GM21526 (cell line): ENCODE results near the gene TMEM161B.
"Not testable (repeated sequence)": the region's sequence is repeated elsewhere in the genome, so short reads cannot be mapped to it uniquely, and the experiment has no call there.

Experiments
- ATAC-seq: cut with Tn5 transposase; IDR thresholded peaks from one replicate; pipeline ENCODE4 v1.9.1; 2021; ENCODE audit warnings: moderate library complexity; ENCODE audit not compliant: unreplicated experiment, low FRiP score

TMEM161B gene

DNA sequence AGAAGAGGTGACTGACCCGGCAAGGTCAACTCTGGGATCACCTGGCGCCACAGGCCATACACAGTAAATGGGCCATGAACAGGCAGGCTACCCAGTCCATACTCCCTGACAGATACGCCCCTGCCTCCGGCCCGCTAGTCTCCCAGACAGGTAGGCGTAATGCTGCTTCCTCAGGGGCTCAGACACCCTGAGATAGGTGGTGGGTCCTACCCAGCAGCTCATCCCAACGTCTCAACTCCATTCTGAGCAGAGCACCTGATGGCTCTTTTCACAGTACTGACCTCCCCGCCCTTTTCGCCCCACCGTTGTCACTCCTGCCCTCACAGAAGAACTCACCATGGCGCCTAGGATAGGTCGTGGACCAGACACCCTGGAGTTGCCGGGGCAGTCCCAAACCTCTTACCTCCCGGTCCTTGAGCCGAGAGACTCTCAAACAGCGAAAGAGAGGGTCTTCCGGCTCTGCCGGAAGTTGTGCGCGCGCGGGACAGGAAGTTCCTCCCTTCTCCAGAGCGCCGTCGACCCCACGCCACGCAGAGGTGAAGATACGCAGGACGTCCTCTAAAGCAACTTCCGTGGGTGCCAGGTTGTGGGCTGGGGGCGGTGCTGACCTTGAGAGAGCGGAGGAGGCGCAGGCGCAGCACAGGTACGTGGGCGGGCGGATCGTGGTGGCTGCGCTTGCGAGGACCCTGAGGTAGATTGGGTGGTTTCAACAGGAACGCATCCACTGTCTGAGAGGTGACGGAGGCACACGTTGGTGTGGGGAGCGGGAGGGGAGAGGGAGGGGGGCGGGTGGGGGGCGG is at the start of gene TMEM161B:
TSS of gene TMEM161B (minus strand) at position 461 of the 800 bp plus-strand sequence. CDS start at position 339, 122 bp downstream.
- ATAC-seq: peak; percentile 99

DNA sequence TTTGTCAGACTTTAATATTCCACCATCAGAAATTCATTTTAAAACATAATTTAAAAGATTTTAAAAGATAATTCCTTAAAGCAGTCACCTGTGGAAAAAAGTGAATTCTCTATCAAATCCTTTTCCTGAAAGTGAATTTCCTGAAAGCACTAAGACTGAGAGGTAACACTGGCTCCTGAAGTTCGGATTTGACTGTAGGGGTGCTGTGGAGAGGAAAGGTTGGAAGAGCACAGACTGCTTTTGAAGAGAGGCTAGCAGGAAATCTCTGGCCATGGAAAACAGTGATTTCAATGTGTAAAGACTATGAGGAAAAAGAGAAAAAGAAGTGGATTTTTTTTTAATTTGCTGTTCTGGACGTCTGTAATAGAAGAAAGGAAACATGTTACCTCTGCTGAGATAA is 35.7 kb upstream of the TMEM161B start:
- no peak for ATAC-seq

DNA sequence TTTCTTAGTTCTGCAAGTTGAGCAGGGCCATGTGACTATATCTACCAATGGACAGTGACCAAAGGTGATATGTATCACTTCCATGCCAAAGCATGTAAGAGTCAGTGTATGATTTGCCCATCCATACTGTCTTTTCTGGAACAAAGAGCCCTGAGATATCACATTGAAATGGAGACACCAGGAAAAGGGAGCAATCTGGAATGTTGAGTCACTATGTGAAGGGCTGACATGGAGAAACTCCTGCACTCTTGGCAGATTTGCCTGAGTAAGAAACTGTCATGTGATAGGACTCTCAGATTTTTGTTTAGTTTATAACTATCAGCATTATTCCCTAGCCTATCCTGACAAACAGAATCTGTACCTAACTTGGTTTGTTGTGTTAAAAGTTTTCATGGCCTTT is 29.8 kb upstream of the TMEM161B start:
- ATAC-seq: no peak

DNA sequence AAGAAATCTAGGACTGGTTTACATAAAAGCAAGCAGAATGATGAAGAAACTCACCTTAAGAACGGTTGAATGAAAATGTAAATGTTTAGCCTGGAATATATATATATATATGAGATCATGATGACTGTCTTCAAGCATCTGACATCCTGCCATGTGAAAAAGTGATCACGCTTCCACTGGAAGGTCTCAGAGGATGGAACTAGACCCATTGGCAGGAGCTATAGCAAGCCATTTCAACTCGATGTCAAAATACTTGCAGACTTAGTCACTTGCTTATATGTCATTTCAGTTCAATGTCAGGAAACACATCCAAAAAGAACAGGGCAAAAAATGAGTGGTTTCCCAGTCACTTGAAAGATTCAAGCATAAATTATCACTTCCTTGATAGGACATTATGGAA is 22.2 kb upstream of the TMEM161B start:
- no peak for ATAC-seq

DNA sequence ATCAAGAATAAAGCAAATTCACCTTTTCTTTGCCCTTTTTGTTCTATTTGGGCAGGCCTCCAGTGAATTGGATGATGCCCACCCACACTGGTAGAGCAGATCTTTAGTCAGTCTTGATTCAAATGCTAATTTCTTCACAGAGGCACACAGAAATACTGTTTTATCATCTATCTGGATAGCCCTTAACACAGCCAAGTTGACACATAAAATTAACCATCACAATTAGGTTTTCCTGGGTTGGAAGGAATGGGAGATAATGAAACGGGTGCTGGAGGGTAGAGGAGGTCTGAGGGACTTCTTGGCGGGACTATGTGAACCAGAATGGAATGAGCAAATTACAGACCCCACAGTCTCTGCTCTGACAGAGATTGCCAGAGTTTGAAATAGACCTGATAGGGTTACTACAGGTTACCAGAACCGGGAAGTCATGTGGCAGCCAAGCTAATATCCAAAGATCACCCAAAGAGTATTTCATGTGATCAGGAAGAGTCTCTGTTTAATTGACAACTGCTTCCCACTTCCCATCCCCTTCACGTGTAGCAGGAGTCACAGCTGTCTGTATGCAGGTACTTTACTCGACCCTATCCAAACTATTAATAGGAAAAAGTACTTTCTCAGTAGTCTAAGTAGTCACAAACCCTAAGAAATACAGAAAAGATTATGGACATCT is 20.0 kb upstream of the TMEM161B start:
- no peak for ATAC-seq

DNA sequence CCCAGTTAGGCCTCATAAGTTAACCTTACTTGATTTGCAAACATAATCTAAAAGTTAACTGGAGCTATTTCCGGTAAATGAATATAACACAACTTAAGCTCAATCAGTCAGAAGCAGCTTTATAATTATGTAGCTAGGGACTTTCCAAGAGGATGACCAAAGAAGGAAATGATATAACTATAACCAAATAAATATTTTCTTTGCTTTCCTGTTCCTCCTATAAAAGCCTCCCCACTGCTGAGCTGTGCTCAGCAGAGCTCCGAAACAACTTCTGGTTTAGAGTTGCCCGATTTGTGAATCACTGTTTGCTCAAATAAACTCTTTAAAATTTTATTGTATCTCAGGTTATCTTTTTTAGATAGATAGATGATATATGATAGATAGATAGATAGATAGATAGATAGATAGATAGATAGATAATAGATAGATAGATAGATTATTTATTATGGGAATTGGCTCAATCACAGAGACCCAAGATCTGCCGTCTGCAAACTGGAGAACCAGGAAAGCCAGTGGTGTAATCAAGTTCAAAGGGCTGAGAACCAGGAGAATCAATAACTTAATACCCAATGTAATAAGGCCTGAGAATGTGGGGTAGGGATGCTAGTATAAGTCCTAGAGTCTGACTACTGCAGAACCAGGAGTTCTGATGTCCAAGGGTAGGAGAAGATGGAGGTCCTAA is 19.3 kb upstream of the TMEM161B start:
- ATAC-seq: no peak

DNA sequence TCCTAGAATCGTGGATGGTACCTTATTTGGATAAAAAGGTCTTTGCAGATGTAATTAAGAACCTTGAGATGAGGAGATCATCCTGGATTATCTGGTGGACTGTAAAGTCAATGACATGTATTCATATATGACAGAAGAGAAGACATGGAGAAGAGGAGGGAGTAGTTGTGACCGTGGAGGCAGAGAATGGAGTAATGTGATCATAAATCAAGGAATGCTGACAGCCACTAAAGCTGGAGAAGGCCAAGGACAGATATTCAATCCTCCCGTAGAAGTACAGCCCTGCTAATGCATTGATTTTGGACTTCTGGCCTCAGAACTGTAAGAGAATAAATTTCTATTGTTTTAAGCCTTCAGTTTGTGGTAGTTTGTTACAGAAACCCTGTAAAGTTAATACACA is 18.7 kb upstream of the TMEM161B start:
- ATAC-seq: no peak

DNA sequence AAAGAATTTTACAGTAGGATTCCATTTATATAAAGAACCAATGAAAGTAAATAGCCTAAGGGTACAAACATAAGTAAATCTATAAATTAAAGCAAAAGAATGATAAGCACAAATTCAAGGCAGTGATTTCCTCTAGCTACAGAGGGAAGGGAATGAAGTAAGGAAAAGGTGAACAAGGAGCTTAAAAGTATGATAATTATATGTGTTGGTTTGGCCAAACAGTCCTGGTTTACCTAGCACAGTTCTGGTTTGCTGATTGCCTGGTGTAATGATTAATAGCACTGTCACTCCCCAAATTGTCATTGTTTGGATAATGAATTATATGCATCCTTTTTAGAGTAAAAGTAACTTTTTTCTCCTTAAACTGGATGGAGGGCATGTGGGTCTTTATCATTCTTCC is 15.0 kb upstream of the TMEM161B start:
- ATAC-seq: no peak

DNA sequence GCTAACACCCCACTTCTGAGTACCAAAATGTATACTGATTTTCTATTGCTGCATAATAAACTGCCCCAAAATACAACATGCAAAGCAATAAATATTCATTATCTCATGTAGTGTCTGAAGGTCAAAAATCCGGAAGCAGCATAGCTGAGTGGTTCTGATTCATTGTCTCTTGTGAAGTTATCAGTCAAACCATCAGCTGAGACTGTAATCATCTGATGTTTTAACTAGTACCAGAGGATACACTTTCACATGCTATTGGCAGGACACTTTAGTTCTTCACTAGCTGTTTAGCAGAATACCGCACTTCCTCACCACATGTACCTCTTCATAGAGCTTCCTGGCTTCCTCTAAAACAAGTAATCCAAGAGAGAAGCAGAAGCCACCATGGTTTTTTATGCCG is 12.7 kb upstream of the TMEM161B start:
- no peak for ATAC-seq

DNA sequence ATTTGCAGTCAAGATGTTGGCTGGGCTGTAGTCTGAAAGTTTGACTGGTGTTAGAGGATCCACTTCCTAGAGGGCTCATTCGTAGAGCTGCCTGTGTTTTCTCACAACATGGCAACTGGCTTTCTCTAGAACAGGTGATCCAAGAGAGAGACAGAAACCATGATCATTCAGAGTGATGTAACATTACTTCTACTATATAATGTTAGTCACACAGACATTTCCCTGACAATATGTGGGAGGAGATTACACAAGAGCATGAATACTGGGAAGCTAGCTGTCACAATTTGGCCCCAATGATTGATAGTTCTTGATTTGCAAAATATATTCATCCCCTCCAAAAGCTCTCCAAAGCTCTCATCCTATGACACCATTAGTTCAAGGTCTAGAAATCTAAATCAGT is 10.9 kb upstream of the TMEM161B start:
- no peak for ATAC-seq

DNA sequence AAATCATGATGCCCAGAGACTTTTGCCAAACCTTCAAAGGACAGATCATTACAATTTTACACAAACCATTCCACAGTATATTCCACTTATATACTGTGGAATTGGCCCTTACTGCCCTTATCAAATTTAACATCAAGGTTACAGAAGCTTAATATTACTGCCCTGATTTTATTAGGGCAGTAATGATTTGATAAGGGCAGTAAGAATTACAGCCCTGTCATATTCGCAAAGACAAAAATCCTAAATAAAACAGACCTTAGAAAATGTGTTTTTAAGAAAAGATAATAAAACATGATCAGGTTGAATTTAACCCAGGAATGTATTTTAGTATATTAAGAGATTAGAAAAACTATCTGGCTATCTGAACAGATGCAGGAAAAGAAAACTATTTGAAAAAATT is 7.7 kb upstream of the TMEM161B start:
- ATAC-seq: no peak

DNA sequence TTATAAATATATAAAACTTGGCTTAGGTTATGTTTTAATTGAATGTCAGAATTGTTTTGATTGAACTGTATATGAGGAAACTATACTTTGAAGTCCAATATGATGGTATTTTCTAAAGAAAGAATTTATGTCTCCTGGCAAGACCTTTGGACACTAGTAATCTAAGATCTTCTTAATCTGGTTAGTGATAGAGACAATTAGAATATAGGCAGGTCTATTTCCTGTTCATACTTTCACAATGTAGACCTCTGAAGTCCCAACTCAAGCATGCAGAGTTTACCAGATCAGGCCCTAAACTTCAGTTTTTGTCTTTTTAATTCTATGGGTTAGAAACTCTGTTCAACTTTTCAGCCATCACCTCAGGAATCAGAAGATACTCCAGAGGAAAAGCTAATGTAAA is 6.9 kb upstream of the TMEM161B start:
- no peak for ATAC-seq

DNA sequence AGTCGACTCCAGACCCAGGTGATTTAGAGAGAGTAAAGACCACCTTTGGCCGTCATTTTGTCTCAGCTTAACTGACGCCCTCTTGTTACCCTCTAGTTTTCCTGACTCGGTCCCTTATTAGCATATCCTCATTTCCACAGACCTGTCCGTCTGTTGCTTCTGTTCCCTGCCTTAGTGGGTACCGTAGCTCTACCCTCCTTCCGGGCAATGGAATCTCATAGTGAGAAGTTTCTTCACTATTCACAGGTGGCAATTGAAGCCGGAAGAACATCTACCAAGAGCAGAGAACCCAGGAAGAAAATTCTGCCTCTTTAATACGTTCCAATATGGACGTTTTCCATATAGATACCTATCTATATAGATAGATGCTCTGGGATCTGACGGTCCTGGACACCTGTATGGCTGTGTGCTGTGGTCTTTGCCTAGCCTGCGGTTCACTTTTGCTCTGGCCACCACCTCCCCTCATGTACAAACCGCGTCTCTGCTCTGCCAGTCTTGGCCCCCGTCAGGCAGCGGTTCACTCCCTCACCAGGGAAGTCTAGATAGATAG is 652 bp upstream of the TMEM161B start:
- peak; percentile 21 for ATAC-seq

DNA sequence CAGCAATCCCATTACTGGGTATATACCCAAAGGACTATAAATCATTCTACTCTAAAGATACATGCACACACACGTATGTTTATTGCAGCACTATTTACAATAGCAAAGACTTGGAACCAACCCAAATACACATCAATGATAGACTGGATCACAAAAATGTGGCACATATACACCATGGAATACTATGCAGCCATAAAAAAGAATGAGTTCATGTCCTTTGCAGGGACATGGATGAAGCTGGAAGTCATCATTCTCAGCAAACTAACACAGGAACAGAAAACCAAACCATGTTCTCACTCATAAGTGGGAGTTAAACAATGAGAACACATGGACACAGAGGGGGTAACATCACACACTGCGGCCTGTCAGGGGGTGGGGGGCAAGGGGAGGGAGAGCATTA is 4.1 kb downstream of the TMEM161B start:
- ATAC-seq: not testable (repeated sequence)

DNA sequence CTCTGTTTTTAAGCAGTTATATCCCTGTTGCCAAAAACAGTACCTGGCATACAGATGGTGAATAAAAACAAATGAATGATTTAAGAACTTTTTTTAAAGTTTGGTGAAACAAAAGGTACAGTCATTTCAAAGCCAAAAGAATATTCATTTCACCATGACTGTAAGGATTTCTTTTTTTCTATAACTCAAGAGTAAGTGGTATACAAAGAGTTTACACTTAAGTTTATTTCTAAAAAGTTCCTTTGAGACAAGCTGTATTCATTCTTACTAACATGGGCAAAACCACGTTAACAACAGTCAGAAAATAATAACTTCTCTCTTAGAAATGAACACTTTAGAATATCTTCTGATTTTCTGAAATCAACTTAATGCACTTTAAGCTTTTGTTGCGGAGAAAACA is 5.3 kb downstream of the TMEM161B start:
- no peak for ATAC-seq

DNA sequence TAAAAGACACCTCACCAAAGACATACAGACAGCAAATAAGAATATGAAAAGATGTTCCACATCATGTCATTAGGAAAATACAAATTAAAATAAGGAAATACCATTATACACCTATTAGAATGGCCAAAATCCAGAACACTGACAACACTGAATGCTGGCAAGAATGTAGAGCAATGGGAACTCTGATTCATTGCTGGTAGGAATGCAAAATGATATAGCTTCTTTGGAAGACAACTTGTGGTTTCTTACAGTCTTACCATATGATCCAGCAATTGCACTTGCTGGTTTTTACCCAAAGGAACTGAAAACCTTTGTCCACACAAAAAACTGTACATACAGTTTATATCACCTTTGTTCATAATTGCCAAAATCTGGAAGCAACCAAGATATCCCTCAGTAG is 6.5 kb downstream of the TMEM161B start:
- ATAC-seq: no peak

DNA sequence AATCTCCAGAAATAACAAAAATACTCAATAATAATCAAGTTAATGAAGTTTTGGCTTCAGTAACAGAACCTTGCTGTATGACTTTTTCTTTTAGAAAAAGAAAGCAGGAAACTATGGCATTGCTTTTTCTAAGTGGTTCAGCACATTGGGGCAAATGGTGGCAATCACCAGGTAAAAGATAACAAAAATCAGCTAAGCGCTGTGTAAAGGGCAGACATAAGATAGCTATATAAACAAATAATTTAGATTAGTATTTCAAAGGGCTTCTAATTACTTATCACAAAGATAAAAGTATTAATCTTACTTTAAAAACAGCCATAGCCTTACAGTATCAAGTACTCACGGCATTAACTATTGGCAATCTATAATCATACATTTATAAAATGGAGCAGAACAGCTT is 10.0 kb downstream of the TMEM161B start:
- ATAC-seq: no peak

DNA sequence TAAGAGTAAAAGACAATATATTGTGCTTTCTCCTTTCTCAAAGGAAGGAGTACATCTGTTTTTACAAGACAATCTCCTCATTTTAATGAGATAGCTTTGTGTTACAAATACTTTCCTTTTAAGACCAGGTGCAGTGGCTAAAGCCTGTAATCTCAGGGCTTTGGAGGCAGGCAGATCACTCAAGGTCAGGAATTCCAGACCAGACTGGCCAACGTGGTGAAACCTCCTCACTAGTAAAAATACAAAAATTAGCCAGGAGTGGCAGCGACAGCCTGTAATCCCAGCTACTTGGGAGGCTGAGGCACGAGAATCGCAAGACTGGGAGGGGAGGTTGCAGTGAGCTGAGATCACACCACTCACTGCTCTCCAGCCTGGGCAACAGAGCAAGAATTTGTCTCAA is 11.8 kb downstream of the TMEM161B start:
- ATAC-seq: no peak

DNA sequence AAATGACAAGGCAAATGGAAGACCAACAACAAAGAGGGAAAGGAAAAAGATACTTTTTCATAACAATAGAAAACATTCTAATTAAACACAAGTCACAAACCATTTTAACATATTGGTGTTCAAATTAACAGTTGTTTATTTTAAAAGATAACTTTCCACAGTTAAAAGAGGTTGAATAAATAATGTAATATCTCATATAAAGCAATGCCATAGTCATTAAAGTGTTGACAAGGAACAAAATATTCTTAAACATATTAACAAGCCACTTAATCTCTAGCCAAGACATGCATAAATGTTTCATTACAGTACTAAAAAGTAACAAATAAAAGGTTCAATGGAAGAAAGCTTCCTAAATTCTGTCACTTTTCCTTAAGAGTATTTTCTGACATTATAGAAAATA is 12.6 kb downstream of the TMEM161B start:
- no peak for ATAC-seq

DNA sequence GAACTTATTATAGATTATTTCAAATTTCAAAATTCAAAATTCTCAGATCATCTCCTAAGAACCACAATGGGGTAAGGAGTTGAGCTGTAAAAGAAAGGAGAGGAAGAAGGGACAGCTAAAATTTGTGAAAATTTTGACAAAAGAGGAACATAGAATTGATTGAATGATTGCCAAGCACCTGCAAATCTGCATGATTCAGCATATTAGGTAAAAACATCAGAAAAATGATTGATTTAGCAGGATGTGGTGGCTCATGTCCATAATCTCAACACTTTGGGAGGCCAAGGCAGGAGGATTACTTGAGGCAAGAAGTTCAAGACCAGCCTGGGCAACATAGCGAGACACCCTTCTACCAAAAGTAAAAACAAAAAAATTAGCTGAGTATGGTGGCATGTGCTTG is 14.3 kb downstream of the TMEM161B start:
- ATAC-seq: no peak

DNA sequence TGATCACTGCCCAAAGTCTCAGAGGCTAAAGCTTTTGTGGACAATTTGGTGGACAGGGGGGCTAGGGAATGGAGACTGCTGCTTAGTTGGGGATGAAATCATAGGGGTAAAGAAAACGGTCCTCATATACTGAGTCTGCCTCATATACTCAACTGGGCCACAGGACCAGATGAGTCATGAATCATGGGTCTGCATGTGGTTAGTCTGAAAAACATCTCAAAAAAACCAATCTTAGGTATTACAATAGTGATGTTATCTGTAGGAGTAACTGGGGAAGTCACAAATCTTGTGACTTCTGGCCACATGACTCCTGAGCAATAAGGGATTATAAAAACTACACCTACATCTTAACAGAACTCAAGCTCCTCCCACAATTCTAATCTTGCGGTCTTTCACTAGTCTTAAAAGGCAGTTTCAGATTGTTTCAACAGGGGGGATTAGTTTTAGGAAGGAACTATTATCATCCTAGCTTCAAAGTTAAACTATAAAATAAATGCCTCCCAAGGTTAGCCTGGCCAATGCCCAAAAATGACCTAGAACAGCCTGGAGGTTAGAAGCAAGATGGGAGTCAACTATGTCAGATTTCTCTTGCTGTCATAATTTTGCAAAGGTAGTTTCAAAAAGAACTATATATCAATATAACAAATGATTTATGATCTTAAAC is 17.5 kb downstream of the TMEM161B start:
- ATAC-seq: no peak
